Measurements from ENCODE around the gene NTNG2.

NTNG2 gene

GRCh38 chr9:132146575-132146974, 15.3 kb upstream of the NTNG2 start:
- Histone ChIP-seq H3K9ac (ENCODE audit: low read length) (no peak overlapping the region), H2BK5ac (ENCODE audit: low read depth, low read length, poor library complexity) (no peak overlapping the region), H3K4ac (ENCODE audit: low read depth, low read length) (no peak overlapping the region), H2BK12ac (ENCODE audit: low read length) (no peak overlapping the region), H3K9me3 (ENCODE audit: insufficient read depth, low read depth, low read length) (no peaks in the 10 kb centered on the region), H3K4me3 (ENCODE audit: low read depth, low read length) (no peak overlapping the region), H3K4me1 (ENCODE audit: control insufficient read depth in 1 of 2, insufficient read depth in 2 of 2, low read length in 2 of 2) (no peaks in the 10 kb centered on the region), H3K18ac (ENCODE audit: low read length) (no peak overlapping the region), H3K79me2 (ENCODE audit: control insufficient read depth, insufficient read depth, low read length, poor library complexity) (no peaks in the 10 kb centered on the region), H3K27ac (ENCODE audit: low read depth, low read length) (no peak overlapping the region), H3K36me3 (ENCODE audit: control insufficient read depth in 1 of 2, insufficient read depth in 2 of 2, low read length in 2 of 2) (no peaks in the 10 kb centered on the region), H2AFZ (ENCODE audit: insufficient read depth, low read length, poor library complexity) (no peak overlapping the region), H2BK120ac (ENCODE audit: insufficient read depth, low read length, poor library complexity) (no peak overlapping the region), H3K23ac (ENCODE audit: low read length) (no peak overlapping the region), H4K8ac (ENCODE audit: low read depth, low read length) (no peak overlapping the region), H2AK5ac (ENCODE audit: low read length) (no peak overlapping the region), H3K27me3 (ENCODE audit: insufficient read depth, low read length) (no peaks in the 10 kb centered on the region), H3K14ac (ENCODE audit: low read length) (no peak overlapping the region), H3K79me1 (ENCODE audit: low read length) (no peaks in the 10 kb centered on the region), H4K12ac (ENCODE audit: low read depth, low read length) (no peak overlapping the region), H4K91ac (ENCODE audit: low read depth, low read length) (no peak overlapping the region), H3K4me2 (ENCODE audit: low read length) (no peak overlapping the region)
- no peak for DNase-seq
- WGBS (ENCODE audit: extremely low coverage, insufficient coverage, insufficient read length) = no CpG with 5 or more reads among the region's 13 CpGs

DNA sequence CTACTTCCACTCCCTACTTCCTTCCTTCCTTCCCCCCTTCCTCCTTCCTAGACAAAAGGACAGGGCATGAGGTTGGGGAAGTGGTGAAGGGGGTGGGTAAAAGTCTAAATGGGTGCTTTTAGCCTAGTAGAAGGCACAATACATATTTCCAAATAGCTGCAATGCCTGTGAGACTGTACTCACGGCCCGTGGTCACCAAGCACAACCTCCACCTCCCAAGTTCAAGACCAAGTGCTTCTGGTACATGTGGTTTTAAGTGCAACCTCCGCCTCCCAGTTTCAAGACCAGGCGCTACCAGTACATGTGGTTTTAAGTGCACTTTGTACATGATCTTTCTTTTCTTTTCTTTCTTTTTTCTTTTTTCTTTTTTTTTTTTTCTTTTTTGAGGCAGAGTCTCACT, 14.5 kb upstream of the NTNG2 start:
- Histone ChIP-seq H4K91ac (ENCODE audit: low read depth, low read length) (no peak overlapping the region), H3K18ac (ENCODE audit: low read length) (no peak overlapping the region), H3K36me3 (ENCODE audit: control insufficient read depth in 1 of 2, insufficient read depth in 2 of 2, low read length in 2 of 2) (no peaks in the 10 kb centered on the region), H3K27ac (ENCODE audit: low read depth, low read length) (no peak overlapping the region), H2AFZ (ENCODE audit: insufficient read depth, low read length, poor library complexity) (no peak overlapping the region), H3K9me3 (ENCODE audit: insufficient read depth, low read depth, low read length) (no peaks in the 10 kb centered on the region), H2BK12ac (ENCODE audit: low read length) (no peak overlapping the region), H2AK5ac (ENCODE audit: low read length) (no peak overlapping the region), H3K79me2 (ENCODE audit: control insufficient read depth, insufficient read depth, low read length, poor library complexity) (no peaks in the 10 kb centered on the region), H3K79me1 (ENCODE audit: low read length) (no peaks in the 10 kb centered on the region), H3K14ac (ENCODE audit: low read length) (no peak overlapping the region), H3K27me3 (ENCODE audit: insufficient read depth, low read length) (no peaks in the 10 kb centered on the region), H3K9ac (ENCODE audit: low read length) (no peak overlapping the region), H4K12ac (ENCODE audit: low read depth, low read length) (no peak overlapping the region), H3K23ac (ENCODE audit: low read length) (no peak overlapping the region), H3K4me2 (ENCODE audit: low read length) (no peak overlapping the region), H2BK5ac (ENCODE audit: low read depth, low read length, poor library complexity) (no peak overlapping the region), H2BK120ac (ENCODE audit: insufficient read depth, low read length, poor library complexity) (no peak overlapping the region), H3K4ac (ENCODE audit: low read depth, low read length) (no peak overlapping the region), H3K4me3 (ENCODE audit: low read depth, low read length) (no peak overlapping the region), H3K4me1 (ENCODE audit: control insufficient read depth in 1 of 2, insufficient read depth in 2 of 2, low read length in 2 of 2) (no peaks in the 10 kb centered on the region), H4K8ac (ENCODE audit: low read depth, low read length) (no peak overlapping the region)
- WGBS (ENCODE audit: extremely low coverage, insufficient coverage, insufficient read length) = no CpG with 5 or more reads among the region's 4 CpGs
- DNase-seq = no peak

DNA sequence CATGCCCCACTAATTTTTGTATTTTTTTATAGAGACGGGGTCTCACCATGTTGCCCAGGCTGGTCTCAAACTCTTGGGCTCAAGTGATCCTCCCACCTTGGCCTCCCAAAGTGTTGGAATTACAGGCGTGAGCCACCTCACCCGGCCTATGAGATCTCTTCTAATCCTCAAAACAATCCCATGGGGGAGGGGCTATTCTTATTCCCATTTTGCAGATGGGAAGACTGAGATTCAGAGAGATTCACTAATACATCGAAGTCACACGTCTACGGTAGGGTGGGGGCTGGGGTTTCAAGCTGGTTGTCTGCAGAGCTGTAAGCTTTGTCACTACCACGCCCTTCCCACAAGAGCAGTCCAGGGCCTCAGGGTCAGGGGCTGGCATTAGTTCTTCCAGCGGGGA, 14.0 kb upstream of the NTNG2 start:
- no peaks in the 10 kb centered on the region for H3K79me1 ChIP-seq (ENCODE audit: low read length)
- H3K36me3 ChIP-seq (ENCODE audit: control insufficient read depth in 1 of 2, insufficient read depth in 2 of 2, low read length in 2 of 2) = no peaks in the 10 kb centered on the region
- H3K27ac ChIP-seq (ENCODE audit: low read depth, low read length) = no peak overlapping the region
- no peak for DNase-seq
- no peak overlapping the region for H4K8ac ChIP-seq (ENCODE audit: low read depth, low read length)
- no peak overlapping the region for H3K14ac ChIP-seq (ENCODE audit: low read length)
- H3K79me2 ChIP-seq (ENCODE audit: control insufficient read depth, insufficient read depth, low read length, poor library complexity) = no peaks in the 10 kb centered on the region
- H3K27me3 ChIP-seq (ENCODE audit: insufficient read depth, low read length) = no peaks in the 10 kb centered on the region
- no peak overlapping the region for H2BK5ac ChIP-seq (ENCODE audit: low read depth, low read length, poor library complexity)
- H2BK120ac ChIP-seq (ENCODE audit: insufficient read depth, low read length, poor library complexity) = no peak overlapping the region
- no peaks in the 10 kb centered on the region for H3K4me1 ChIP-seq (ENCODE audit: control insufficient read depth in 1 of 2, insufficient read depth in 2 of 2, low read length in 2 of 2)
- H3K4ac ChIP-seq (ENCODE audit: low read depth, low read length) = no peak overlapping the region
- H3K4me2 ChIP-seq (ENCODE audit: low read length) = no peak overlapping the region
- H4K91ac ChIP-seq (ENCODE audit: low read depth, low read length) = no peak overlapping the region
- H3K4me3 ChIP-seq (ENCODE audit: low read depth, low read length) = no peak overlapping the region
- WGBS (ENCODE audit: extremely low coverage, insufficient coverage, insufficient read length) = no CpG with 5 or more reads among the region's 8 CpGs
- H4K12ac ChIP-seq (ENCODE audit: low read depth, low read length) = no peak overlapping the region
- H3K9me3 ChIP-seq (ENCODE audit: insufficient read depth, low read depth, low read length) = no peaks in the 10 kb centered on the region
- H3K9ac ChIP-seq (ENCODE audit: low read length) = no peak overlapping the region
- no peak overlapping the region for H2AK5ac ChIP-seq (ENCODE audit: low read length)
- H3K18ac ChIP-seq (ENCODE audit: low read length) = no peak overlapping the region
- no peak overlapping the region for H2AFZ ChIP-seq (ENCODE audit: insufficient read depth, low read length, poor library complexity)
- H2BK12ac ChIP-seq (ENCODE audit: low read length) = no peak overlapping the region
- H3K23ac ChIP-seq (ENCODE audit: low read length) = no peak overlapping the region

DNA sequence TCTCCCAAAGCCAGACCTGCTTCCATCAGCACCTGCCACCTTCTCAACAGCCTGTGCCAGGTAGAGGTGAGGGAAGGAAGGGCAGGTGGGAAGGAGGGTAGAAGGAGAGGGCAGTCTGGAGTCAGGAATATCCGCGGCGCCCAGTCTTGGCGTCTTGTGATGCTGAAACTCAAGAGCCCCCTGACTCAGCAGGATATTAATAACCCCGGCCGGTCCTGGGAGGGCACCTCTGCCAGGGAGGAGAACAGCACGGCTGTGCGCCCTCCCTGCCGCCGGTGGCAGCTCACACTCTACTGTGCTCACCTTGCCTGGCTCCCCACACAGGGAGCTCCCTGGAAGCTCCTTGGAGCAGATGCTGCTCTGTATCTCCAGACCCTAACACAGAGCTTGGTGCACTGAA, 11.6 kb upstream of the NTNG2 start:
- H4K12ac ChIP-seq (ENCODE audit: low read depth, low read length) = no peak overlapping the region
- no peak for DNase-seq
- H2BK5ac ChIP-seq (ENCODE audit: low read depth, low read length, poor library complexity) = no peak overlapping the region
- no peak overlapping the region for H3K27ac ChIP-seq (ENCODE audit: low read depth, low read length)
- H4K8ac ChIP-seq (ENCODE audit: low read depth, low read length) = no peak overlapping the region
- H3K23ac ChIP-seq (ENCODE audit: low read length) = no peak overlapping the region
- no peak overlapping the region for H3K4me3 ChIP-seq (ENCODE audit: low read depth, low read length)
- no peak overlapping the region for H2AFZ ChIP-seq (ENCODE audit: insufficient read depth, low read length, poor library complexity)
- H3K14ac ChIP-seq (ENCODE audit: low read length) = no peak overlapping the region
- H3K27me3 ChIP-seq (ENCODE audit: insufficient read depth, low read length) = no peaks in the 10 kb centered on the region
- no peak overlapping the region for H2AK5ac ChIP-seq (ENCODE audit: low read length)
- H3K36me3 ChIP-seq (ENCODE audit: control insufficient read depth in 1 of 2, insufficient read depth in 2 of 2, low read length in 2 of 2) = no peaks in the 10 kb centered on the region
- H2BK12ac ChIP-seq (ENCODE audit: low read length) = no peak overlapping the region
- no peak overlapping the region for H3K4ac ChIP-seq (ENCODE audit: low read depth, low read length)
- no peaks in the 10 kb centered on the region for H3K4me1 ChIP-seq (ENCODE audit: control insufficient read depth in 1 of 2, insufficient read depth in 2 of 2, low read length in 2 of 2)
- no peaks in the 10 kb centered on the region for H3K9me3 ChIP-seq (ENCODE audit: insufficient read depth, low read depth, low read length)
- H4K91ac ChIP-seq (ENCODE audit: low read depth, low read length) = no peak overlapping the region
- WGBS (ENCODE audit: extremely low coverage, insufficient coverage, insufficient read length) = no CpG with 5 or more reads among the region's 10 CpGs
- H3K18ac ChIP-seq (ENCODE audit: low read length) = no peak overlapping the region
- no peak overlapping the region for H3K9ac ChIP-seq (ENCODE audit: low read length)
- H3K79me1 ChIP-seq (ENCODE audit: low read length) = no peaks in the 10 kb centered on the region
- no peak overlapping the region for H3K4me2 ChIP-seq (ENCODE audit: low read length)
- no peaks in the 10 kb centered on the region for H3K79me2 ChIP-seq (ENCODE audit: control insufficient read depth, insufficient read depth, low read length, poor library complexity)
- no peak overlapping the region for H2BK120ac ChIP-seq (ENCODE audit: insufficient read depth, low read length, poor library complexity)

All from trophoblast cell (in vitro differentiated cells and primary cell).